HepG2 (cell line): Measurements from ENCODE around the gene PSKH1. TPM values are rescaled to one million over a fixed set of nuclear protein-coding genes. Genes with fewer than 3 reads are reported as not detected.

Source experiments
- CEBPB ChIP-seq: IDR thresholded peaks from 2 replicates; pipeline ENCODE4 v1.6.1; 2011; ENCODE audit warnings: low read depth, low read length, improper control_type of control experiment, borderline replicate concordance
- CENPX ChIP-seq: sonication (generic); formaldehyde crosslinking; IDR thresholded peaks from 2 replicates; pipeline ENCODE4 v1.9.0; 2021; ENCODE audit warnings: mild to moderate bottlenecking, missing genetic modification reagents, moderate library complexity
- FOSL2 ChIP-seq: sonication (generic); formaldehyde crosslinking; IDR thresholded peaks from 2 replicates; pipeline ENCODE4 v1.4.0; 2020; ENCODE audit warnings: missing genetic modification reagents
- ISL2 ChIP-seq: sonication (generic); formaldehyde crosslinking; IDR thresholded peaks from 2 replicates; pipeline ENCODE4 v1.5.0; 2020; ENCODE audit warnings: missing genetic modification reagents
- KLF11 ChIP-seq: IDR thresholded peaks from 2 replicates; pipeline ENCODE4 v1.6.1; 2016; ENCODE audit warnings: missing compliant biosample characterization
- MYC ChIP-seq: sonication (generic); formaldehyde crosslinking; IDR thresholded peaks from 2 replicates; pipeline ENCODE4 v1.9.0; 2021; ENCODE audit warnings: missing genetic modification reagents, borderline replicate concordance
- RBM22 ChIP-seq: fragments of 200-400 bp; formaldehyde crosslinking; optimal IDR thresholded peaks from 2 replicates; pipeline ENCODE3; 2017; ENCODE audit warnings: mild to moderate bottlenecking, low read length, moderate library complexity
- RXRA ChIP-seq: sonication (generic); formaldehyde crosslinking; IDR thresholded peaks from 2 replicates; pipeline ENCODE4 v1.5.1; 2020; ENCODE audit warnings: missing genetic modification reagents
- SIX4 ChIP-seq: sonication (generic); formaldehyde crosslinking; IDR thresholded peaks from 2 replicates; pipeline ENCODE4 v1.4.0; 2020; ENCODE audit warnings: missing genetic modification reagents
- SNAI1 ChIP-seq: sonication (generic); formaldehyde crosslinking; IDR thresholded peaks from 2 replicates; pipeline ENCODE4 v1.5.0; 2020; ENCODE audit warnings: mild to moderate bottlenecking, missing genetic modification reagents, borderline replicate concordance
- TAF15 ChIP-seq: fragments of 200-400 bp; formaldehyde crosslinking; IDR thresholded peaks from one replicate; pipeline ENCODE4 v1.6.1; 2018; ENCODE audit warnings: mild to moderate bottlenecking, low read depth, low read length; ENCODE audit not compliant: poor library complexity, severe bottlenecking
- THYN1 ChIP-seq: sonication (generic); formaldehyde crosslinking; IDR thresholded peaks from 2 replicates; pipeline ENCODE4 v1.8.1; 2023; ENCODE audit warnings: low read depth, mild to moderate bottlenecking, moderate library complexity, missing genetic modification reagents, borderline replicate concordance
- polyA plus RNA-seq, 8 experiments: library from polyadenylated mRNA; depleted of rRNA in 3 of 8; stranded (reverse) in 7 of 8; unstranded in 1 of 8; fragments of >200 nt; fragmentation: Illumina TruSeq in 4 of 8; extraction: Trizol in 4 of 8; gene quantifications; 2 replicates each; pipeline versions ENCODE4 v1.2.1 to v1.2.3, GENCODE V29; 2011 to 2016; ENCODE audit warnings: low read depth in 4 of 8, missing spikeins in 1 of 8, mixed read lengths in 1 of 8; ENCODE audit not compliant: insufficient read depth in 1 of 8
- total RNA-seq, 5 experiments: library from RNA; depleted of rRNA; stranded (reverse); fragments of >200 nt; fragmentation: Illumina TruSeq; extraction: Trizol; gene quantifications; 2 replicates each; pipeline ENCODE4 v1.2.3, GENCODE V29; 2016; ENCODE audit warnings: low read depth in 1 of 5
- TF ChIP-seq, protein P1 (sequence below): sonication (generic); formaldehyde crosslinking; IDR thresholded peaks from 2 replicates; pipeline ENCODE4 v1.4.0; 2020; ENCODE audit warnings: missing genetic modification reagents, borderline replicate concordance
- TF ChIP-seq, protein P2 (sequence below): IDR thresholded peaks from 2 replicates; pipeline ENCODE4 v1.4.0; 2020; ENCODE audit warnings: mild to moderate bottlenecking, missing genetic modification reagents
- TF ChIP-seq, protein P3 (sequence below): sonication (generic); formaldehyde crosslinking; IDR thresholded peaks from 2 replicates; pipeline ENCODE4 v1.4.0; 2020; ENCODE audit warnings: missing genetic modification reagents, borderline replicate concordance

The PSKH1 gene
- total and polyA plus RNA-seq, 2 of the 13 experiments (the other 11 are each of a cell fraction or from before 2014, with no cell fraction given) = 8.4 to 19.1 TPM

DNA sequence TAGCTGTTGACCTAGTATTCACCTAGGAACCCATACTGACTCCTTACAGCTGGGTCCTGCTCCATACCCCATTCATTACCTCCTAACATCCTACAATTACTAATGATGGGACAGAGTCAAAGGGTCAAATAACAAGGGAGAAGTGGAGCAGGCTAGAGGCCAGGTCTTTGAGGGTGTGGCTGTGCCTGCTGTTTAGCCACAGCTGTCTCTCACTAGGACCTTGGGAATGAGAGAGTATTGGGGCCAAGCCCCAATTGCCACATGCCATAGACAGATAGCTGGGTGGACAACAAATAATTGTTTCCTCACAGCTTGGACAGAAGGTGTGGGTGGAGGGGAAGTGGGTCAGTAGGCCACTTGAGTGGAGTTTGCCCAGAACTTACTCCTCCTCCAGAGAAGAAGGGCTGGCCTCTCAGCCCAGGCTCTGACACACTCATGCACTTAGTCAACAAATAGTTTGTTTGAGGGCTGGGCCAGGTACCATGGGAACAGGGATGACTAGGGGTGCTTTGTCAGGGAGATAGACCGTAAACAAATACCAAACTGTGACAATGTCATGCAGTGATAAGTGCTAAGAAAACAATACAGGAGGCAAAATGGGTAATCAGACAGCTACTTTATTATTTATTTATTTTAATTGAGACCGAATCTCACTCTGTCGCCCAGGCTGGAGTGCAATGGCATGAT, 35.4 kb upstream of the PSKH1 start (continued):
- TF ChIP-seq, protein P1, sequence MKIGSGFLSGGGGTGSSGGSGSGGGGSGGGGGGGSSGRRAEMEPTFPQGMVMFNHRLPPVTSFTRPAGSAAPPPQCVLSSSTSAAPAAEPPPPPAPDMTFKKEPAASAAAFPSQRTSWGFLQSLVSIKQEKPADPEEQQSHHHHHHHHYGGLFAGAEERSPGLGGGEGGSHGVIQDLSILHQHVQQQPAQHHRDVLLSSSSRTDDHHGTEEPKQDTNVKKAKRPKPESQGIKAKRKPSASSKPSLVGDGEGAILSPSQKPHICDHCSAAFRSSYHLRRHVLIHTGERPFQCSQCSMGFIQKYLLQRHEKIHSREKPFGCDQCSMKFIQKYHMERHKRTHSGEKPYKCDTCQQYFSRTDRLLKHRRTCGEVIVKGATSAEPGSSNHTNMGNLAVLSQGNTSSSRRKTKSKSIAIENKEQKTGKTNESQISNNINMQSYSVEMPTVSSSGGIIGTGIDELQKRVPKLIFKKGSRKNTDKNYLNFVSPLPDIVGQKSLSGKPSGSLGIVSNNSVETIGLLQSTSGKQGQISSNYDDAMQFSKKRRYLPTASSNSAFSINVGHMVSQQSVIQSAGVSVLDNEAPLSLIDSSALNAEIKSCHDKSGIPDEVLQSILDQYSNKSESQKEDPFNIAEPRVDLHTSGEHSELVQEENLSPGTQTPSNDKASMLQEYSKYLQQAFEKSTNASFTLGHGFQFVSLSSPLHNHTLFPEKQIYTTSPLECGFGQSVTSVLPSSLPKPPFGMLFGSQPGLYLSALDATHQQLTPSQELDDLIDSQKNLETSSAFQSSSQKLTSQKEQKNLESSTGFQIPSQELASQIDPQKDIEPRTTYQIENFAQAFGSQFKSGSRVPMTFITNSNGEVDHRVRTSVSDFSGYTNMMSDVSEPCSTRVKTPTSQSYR (CRISPR knock-in tag) = 0 out of 2 replicates have a peak, but pooled peaks have one; percentile 57
- TF ChIP-seq ISL2 = no peak
- no peak for TF ChIP-seq SNAI1 (CRISPR knock-in tag)
- peak; percentile 80; the same call in 1 of the 2 replicates for TF ChIP-seq CEBPB
- peak; percentile 87 for TF ChIP-seq FOSL2 (CRISPR knock-in tag)
- TF ChIP-seq SIX4 (CRISPR knock-in tag) = no peak
- TF ChIP-seq, protein P2, sequence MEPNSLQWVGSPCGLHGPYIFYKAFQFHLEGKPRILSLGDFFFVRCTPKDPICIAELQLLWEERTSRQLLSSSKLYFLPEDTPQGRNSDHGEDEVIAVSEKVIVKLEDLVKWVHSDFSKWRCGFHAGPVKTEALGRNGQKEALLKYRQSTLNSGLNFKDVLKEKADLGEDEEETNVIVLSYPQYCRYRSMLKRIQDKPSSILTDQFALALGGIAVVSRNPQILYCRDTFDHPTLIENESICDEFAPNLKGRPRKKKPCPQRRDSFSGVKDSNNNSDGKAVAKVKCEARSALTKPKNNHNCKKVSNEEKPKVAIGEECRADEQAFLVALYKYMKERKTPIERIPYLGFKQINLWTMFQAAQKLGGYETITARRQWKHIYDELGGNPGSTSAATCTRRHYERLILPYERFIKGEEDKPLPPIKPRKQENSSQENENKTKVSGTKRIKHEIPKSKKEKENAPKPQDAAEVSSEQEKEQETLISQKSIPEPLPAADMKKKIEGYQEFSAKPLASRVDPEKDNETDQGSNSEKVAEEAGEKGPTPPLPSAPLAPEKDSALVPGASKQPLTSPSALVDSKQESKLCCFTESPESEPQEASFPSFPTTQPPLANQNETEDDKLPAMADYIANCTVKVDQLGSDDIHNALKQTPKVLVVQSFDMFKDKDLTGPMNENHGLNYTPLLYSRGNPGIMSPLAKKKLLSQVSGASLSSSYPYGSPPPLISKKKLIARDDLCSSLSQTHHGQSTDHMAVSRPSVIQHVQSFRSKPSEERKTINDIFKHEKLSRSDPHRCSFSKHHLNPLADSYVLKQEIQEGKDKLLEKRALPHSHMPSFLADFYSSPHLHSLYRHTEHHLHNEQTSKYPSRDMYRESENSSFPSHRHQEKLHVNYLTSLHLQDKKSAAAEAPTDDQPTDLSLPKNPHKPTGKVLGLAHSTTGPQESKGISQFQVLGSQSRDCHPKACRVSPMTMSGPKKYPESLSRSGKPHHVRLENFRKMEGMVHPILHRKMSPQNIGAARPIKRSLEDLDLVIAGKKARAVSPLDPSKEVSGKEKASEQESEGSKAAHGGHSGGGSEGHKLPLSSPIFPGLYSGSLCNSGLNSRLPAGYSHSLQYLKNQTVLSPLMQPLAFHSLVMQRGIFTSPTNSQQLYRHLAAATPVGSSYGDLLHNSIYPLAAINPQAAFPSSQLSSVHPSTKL (CRISPR knock-in tag) = peak; percentile 71; the same call in 1 of the 2 replicates
- TF ChIP-seq RXRA (CRISPR knock-in tag) = peak; percentile 59; the same call in 1 of the 2 replicates
- TF ChIP-seq CENPX (CRISPR knock-in tag) = no peak
- TF ChIP-seq KLF11 = no peak
- TF ChIP-seq MYC (CRISPR knock-in tag) = no peak; the same call in 1 of the 2 replicates
- TF ChIP-seq RBM22 = peak; percentile 89
- TF ChIP-seq, protein P3, sequence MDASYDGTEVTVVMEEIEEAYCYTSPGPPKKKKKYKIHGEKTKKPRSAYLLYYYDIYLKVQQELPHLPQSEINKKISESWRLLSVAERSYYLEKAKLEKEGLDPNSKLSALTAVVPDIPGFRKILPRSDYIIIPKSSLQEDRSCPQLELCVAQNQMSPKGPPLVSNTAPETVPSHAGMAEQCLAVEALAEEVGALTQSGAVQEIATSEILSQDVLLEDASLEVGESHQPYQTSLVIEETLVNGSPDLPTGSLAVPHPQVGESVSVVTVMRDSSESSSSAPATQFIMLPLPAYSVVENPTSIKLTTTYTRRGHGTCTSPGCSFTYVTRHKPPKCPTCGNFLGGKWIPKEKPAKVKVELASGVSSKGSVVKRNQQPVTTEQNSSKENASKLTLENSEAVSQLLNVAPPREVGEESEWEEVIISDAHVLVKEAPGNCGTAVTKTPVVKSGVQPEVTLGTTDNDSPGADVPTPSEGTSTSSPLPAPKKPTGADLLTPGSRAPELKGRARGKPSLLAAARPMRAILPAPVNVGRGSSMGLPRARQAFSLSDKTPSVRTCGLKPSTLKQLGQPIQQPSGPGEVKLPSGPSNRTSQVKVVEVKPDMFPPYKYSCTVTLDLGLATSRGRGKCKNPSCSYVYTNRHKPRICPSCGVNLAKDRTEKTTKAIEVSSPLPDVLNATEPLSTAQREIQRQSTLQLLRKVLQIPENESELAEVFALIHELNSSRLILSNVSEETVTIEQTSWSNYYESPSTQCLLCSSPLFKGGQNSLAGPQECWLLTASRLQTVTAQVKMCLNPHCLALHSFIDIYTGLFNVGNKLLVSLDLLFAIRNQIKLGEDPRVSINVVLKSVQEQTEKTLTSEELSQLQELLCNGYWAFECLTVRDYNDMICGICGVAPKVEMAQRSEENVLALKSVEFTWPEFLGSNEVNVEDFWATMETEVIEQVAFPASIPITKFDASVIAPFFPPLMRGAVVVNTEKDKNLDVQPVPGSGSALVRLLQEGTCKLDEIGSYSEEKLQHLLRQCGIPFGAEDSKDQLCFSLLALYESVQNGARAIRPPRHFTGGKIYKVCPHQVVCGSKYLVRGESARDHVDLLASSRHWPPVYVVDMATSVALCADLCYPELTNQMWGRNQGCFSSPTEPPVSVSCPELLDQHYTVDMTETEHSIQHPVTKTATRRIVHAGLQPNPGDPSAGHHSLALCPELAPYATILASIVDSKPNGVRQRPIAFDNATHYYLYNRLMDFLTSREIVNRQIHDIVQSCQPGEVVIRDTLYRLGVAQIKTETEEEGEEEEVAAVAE (CRISPR knock-in tag) = peak; percentile 62; the same call in 1 of the 2 replicates
- no peak for TF ChIP-seq THYN1 (CRISPR knock-in tag)
- no peak for TF ChIP-seq TAF15
